ENCODE measurements around the gene ARFRP1.
A peak's percentile ranks its signal among the peaks of the same experiment; 100 is the strongest.

ARFRP1 gene

DNA sequence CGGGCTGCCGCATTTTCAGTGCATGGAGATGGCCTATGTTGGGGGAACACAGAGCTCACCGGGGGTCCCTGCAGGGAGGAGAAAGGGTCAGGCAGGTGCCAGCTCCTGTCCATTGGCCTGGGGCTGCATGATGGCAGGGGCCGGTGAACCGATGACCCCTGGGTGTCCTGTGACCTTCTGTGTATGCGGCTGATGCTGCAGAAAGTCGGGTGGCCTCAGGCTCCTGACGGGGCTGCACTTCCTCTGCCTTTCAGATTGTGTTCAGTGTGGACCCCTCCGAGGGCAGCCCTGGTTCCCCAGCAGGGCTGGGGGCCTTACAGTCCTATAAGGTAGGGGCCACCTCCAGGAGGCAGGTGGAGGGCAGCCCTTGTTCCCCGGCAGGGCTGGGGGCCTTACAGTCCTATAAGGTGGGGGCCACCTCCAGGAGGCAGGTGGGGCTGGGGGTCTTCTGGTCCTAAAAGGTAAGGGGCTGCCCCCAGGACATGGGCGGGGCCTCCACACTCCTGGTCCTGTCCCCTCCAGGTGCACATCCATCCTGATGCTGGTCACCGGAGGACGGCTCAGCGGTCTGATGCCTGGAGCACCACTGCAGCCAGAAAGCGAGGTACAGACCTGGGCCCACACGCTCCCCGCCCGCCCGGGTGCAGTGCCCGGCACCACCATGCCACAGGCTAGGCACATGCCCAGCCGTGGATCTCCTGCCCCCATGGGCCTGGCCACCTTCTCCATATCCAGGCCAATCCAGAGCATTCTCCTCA lies 22.3 kb downstream of the ARFRP1 start:
- TF ChIP-seq SIN3A (IDR thresholded peaks at IDR 0.05; ENCODE audit: borderline replicate concordance, insufficient read depth, low read length) (no peak), FOXP2 (optimal IDR thresholded peaks at IDR 0.05; ENCODE audit: borderline replicate concordance, extremely low read depth, extremely low read length, insufficient read depth) (no peak), TAF1 (IDR thresholded peaks at IDR 0.05; ENCODE audit: borderline replicate concordance, insufficient read depth, low read length) (no peak), POLR2AphosphoS5 (IDR thresholded peaks at IDR 0.05; ENCODE audit: low read depth, low read length) (no peak), REST (IDR thresholded peaks at IDR 0.05; ENCODE audit: insufficient read depth in 1 of 2, low read depth in 2 of 2, low read length in 2 of 2) (no peak)

DNA sequence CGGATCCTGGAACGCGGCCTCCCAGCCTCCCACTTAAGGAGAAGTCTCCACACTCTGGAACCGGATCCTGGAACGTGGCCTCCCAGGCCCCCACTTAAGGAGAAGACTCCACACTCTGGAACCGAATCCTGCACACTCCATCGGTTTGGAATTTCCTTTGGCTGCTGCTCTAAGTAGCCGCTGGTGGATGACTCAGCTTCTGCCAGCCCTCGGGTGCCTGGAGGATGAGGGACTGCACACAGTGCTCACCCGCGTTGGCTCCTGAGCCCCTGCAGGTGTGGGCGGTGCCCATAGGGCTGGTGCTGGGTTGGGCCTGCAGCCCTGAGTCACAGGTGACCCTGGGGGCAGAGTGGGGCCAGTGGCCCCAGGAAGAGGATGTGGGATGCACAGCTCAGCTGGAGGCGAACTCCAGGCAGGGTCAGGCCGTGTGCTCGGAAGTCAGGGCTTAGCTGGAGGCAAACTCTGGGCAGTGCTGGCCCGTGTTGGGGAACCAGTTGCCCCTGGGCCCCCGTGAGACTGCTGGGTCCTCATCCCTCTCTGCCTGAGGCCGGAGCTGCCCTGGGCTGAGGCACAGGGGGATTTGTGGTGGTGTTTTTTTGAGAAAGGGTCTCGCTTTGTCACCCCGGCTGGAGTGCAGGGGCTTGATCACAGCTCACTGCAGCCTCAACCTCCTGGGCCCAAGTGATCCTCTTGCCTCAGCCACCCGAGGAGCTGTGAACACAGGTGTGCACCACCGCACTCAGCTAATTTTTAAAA lies 25.2 kb downstream of the ARFRP1 start:
- TF ChIP-seq REST (IDR thresholded peaks at IDR 0.05; ENCODE audit: insufficient read depth in 1 of 2, low read depth in 2 of 2, low read length in 2 of 2) (peak in 1 of 2 experiments; percentile 24; a peak in 2 of 4 replicates), SIN3A (IDR thresholded peaks at IDR 0.05; ENCODE audit: borderline replicate concordance, insufficient read depth, low read length) (no peak)

DNA sequence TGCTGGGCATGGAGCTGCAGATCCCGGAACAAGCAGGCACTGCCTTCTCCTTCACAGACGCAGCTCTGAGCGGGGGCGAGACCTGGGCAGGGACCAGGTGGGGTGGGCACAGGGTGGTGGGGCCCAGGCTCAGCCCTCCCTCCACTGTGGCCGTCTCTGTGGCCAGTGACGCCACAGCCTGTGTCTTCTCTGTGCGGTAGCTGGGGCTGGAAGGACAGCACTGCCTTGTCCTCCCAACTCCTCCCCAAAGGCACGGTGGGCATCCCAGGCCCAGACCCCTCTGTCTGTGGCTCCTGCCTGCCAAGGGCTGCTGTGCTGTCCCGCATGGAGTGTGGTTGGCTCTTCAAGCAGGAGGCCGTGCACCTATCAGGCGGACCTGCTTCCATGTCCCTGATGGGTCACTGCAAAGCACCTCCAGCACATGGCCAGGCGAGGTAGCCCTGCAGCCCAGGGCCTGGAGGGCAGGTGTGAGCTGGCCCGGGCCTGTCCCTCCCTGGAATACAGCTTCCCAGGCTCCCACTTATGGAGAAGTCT lies 26.1 kb downstream of the ARFRP1 start:
- no peak for TF ChIP-seq TAF1 (IDR thresholded peaks at IDR 0.05; ENCODE audit: borderline replicate concordance, insufficient read depth, low read length)
- no peak for TF ChIP-seq SIN3A (IDR thresholded peaks at IDR 0.05; ENCODE audit: borderline replicate concordance, insufficient read depth, low read length)
- no peak for TF ChIP-seq FOXP2 (optimal IDR thresholded peaks at IDR 0.05; ENCODE audit: borderline replicate concordance, extremely low read depth, extremely low read length, insufficient read depth)
- no peak for TF ChIP-seq REST (IDR thresholded peaks at IDR 0.05; ENCODE audit: insufficient read depth in 1 of 2, low read depth in 2 of 2, low read length in 2 of 2)
- no peak for TF ChIP-seq POLR2AphosphoS5 (IDR thresholded peaks at IDR 0.05; ENCODE audit: low read depth, low read length)

DNA sequence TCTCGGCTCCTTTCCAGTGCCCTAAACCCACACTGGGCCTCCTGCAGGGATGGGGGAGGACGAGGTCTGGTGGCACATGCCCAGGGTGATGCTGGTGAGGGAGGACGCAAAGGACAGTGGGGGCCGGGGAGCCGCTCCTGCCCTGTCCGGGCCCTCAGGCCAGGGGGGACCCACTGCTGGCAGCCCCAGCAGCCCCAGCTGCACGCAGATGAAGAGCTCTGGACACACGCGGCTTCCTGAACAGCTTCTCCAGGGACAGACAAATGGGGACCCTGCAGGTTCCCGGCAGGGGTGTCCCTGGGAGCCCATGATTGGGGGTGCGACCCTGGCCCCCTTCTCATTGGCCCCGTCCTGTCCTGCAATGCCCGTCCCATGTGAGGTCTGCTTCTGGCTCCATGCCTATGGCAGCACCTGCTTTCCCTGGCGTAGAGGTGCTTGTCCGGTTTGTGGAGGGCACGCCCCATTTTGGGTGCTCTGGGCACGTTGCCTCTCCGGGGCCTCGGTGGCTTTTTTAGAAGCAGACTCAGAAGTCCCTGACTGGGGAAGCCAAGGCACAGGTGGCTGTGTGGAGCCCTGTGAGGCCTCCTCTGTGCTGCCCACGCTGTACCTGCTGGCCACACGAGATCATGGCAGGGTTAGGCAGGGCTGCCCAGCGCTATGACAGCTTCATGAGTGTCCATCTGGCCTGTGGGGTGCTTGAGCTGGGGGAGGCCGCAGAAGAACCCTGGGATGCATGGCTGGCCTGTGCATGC lies 26.7 kb downstream of the ARFRP1 start:
- no peak for TF ChIP-seq FOXP2 (optimal IDR thresholded peaks at IDR 0.05; ENCODE audit: borderline replicate concordance, extremely low read depth, extremely low read length, insufficient read depth)
- no peak for TF ChIP-seq SIN3A (IDR thresholded peaks at IDR 0.05; ENCODE audit: borderline replicate concordance, insufficient read depth, low read length)
- TF ChIP-seq POLR2AphosphoS5 (IDR thresholded peaks at IDR 0.05; ENCODE audit: low read depth, low read length) = no peak
- TF ChIP-seq TAF1 (IDR thresholded peaks at IDR 0.05; ENCODE audit: borderline replicate concordance, insufficient read depth, low read length) = no peak
- TF ChIP-seq REST (IDR thresholded peaks at IDR 0.05; ENCODE audit: insufficient read depth in 1 of 2, low read depth in 2 of 2, low read length in 2 of 2) = no peak
